OCI-LY1 (cell line): ENCODE data around the gene ZBED5.

ENCODE experiments used
- EZH2 ChIP-seq: fragments of 200-600 bp; sonication (generic), shearing (Covaris generic); IDR thresholded peaks from 2 replicates; pipeline ENCODE4 v1.8.0; 2017; ENCODE audit warnings: borderline replicate concordance, mixed run types, mild to moderate bottlenecking, antibody characterized with exemption, low read length, moderate library complexity, mixed read lengths
- TF ChIP-seq, protein P1 (sequence below): fragments of 200-600 bp; sonication (generic), shearing (Covaris generic); IDR thresholded peaks from 2 replicates; pipeline ENCODE4 v1.5.1; 2017; ENCODE audit warnings: mild to moderate bottlenecking, antibody characterized with exemption, low read length, moderate library complexity, mixed read lengths

DNA sequence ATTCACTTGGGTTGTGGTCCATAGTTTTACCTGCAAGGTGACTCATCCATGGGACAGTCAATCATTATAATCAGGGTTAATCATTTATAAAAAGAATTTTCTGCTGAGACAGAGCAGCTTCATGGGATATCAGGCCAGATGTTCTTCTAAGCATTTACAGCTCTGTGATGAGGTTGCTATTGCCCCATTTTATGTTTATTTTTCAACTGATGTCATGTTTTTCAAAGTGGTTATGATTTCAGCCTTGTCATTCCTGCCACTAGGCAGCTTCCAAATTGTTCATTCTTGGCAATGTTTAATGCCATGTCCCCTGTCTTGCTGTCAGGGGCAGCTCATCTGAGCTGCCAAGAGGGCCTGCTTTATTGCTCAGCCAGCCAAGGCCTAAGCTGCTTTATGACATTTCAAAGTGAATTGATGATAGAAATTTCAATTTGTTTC, 35.9 kb upstream of the ZBED5 start:
- TF ChIP-seq, protein P1, sequence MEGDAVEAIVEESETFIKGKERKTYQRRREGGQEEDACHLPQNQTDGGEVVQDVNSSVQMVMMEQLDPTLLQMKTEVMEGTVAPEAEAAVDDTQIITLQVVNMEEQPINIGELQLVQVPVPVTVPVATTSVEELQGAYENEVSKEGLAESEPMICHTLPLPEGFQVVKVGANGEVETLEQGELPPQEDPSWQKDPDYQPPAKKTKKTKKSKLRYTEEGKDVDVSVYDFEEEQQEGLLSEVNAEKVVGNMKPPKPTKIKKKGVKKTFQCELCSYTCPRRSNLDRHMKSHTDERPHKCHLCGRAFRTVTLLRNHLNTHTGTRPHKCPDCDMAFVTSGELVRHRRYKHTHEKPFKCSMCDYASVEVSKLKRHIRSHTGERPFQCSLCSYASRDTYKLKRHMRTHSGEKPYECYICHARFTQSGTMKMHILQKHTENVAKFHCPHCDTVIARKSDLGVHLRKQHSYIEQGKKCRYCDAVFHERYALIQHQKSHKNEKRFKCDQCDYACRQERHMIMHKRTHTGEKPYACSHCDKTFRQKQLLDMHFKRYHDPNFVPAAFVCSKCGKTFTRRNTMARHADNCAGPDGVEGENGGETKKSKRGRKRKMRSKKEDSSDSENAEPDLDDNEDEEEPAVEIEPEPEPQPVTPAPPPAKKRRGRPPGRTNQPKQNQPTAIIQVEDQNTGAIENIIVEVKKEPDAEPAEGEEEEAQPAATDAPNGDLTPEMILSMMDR = no peak
- no peak for TF ChIP-seq EZH2
